HL-60 (cell line): Measurements from ENCODE around the gene PNISR.

ENCODE experiments used
- DNase-seq, 2 experiments: peaks; one replicate each; pipeline ENCODE4 v3.0.0-alpha.2; 2010 to 2020; ENCODE audit warnings: low read depth in 1 of 2, low spot score in 1 of 2
- H3K27ac ChIP-seq: fragments of 250-450 bp; sonication (Bioruptor Pico); replicated peaks from 2 replicates; pipeline ENCODE4 v1.5.1; 2020; ENCODE audit warnings: mild to moderate bottlenecking, moderate library complexity
- H3K27me3 ChIP-seq: fragments of 250-450 bp; sonication (Bioruptor Pico); 2 replicates; pipeline ENCODE4 v1.5.1; 2021; ENCODE audit warnings: mild to moderate bottlenecking, moderate library complexity; ENCODE audit not compliant: insufficient read depth, poor library complexity, severe bottlenecking
- H3K4me3 ChIP-seq: replicated peaks from 2 replicates; pipeline ENCODE4 v1.5.1; 2011; ENCODE audit warnings: mild to moderate bottlenecking, control low read depth, low read length; ENCODE audit not compliant: insufficient read depth
- CTCF ChIP-seq: IDR thresholded peaks from one replicate; pipeline ENCODE4 v1.5.1; 2011; ENCODE audit warnings: low read length, control low read depth, inconsistent platforms; ENCODE audit not compliant: insufficient read depth
- GABPA ChIP-seq: IDR thresholded peaks from 2 replicates; pipeline ENCODE4 v1.6.1; 2012; ENCODE audit warnings: low read depth
- POLR2AphosphoS5 ChIP-seq: IDR thresholded peaks from 2 replicates; pipeline ENCODE4 v1.6.1; 2012; ENCODE audit warnings: low read depth
- REST ChIP-seq: IDR thresholded peaks from 2 replicates; pipeline ENCODE4 v1.6.1; 2012; ENCODE audit warnings: low read depth; ENCODE audit not compliant: insufficient replicate concordance
- SPI1 ChIP-seq: IDR thresholded peaks from 2 replicates; pipeline ENCODE4 v1.6.1; 2012; ENCODE audit warnings: low read depth, mild to moderate bottlenecking, borderline replicate concordance

Gene PNISR

GRCh38 chr6:99366852-99367251, 58.3 kb downstream of the PNISR start:
- no peak overlapping the region for H3K4me3 ChIP-seq
- H3K27me3 ChIP-seq, result no peaks in the 10 kb centered on the region
- H3K27ac ChIP-seq, result no peak overlapping the region
- no peak for TF ChIP-seq GABPA
- no peak for TF ChIP-seq REST
- TF ChIP-seq CTCF, result no peak
- no peak for DNase-seq

GRCh38 chr6:99364026-99364425, 61.1 kb downstream of the PNISR start:
- Histone ChIP-seq H3K27ac (no peak overlapping the region), H3K27me3 (no peaks in the 10 kb centered on the region), H3K4me3 (no peak overlapping the region)
- no peak for DNase-seq
- TF ChIP-seq POLR2AphosphoS5 (no peak), GABPA (no peak), CTCF (no peak), REST (no peak), SPI1 (no peak)

GRCh38 chr6:99362678-99363268, 62.3 kb downstream of the PNISR start:
- Histone ChIP-seq H3K4me3 (no peak overlapping the region), H3K27ac (no peak overlapping the region), H3K27me3 (no peaks in the 10 kb centered on the region)
- DNase-seq, result no peak
- TF ChIP-seq CTCF (no peak), POLR2AphosphoS5 (no peak), GABPA (no peak), REST (no peak), SPI1 (no peak)
